HG02571 (cell line): ENCODE results near the gene GRAP.

Experiments used
- ATAC-seq: cut with Tn5 transposase; IDR thresholded peaks from one replicate; pipeline ENCODE4 v1.9.1; 2021; ENCODE audit warnings: mild to moderate bottlenecking, moderate library complexity; ENCODE audit not compliant: unreplicated experiment

The GRAP gene

GRCh38 chr17:18987230-18987610, 59.5 kb downstream of the GRAP start:
- no peak for ATAC-seq

GRCh38 chr17:18986541-18987229, 60.1 kb downstream of the GRAP start:
- no peak for ATAC-seq

GRCh38 chr17:18985475-18985874, 61.3 kb downstream of the GRAP start:
- no peak for ATAC-seq

GRCh38 chr17:18984273-18985114, 62.3 kb downstream of the GRAP start:
- no peak for ATAC-seq

GRCh38 chr17:18981642-18982424, 64.9 kb downstream of the GRAP start:
- no peak for ATAC-seq

GRCh38 chr17:18981335-18981641, 65.5 kb downstream of the GRAP start:
- no peak for ATAC-seq

GRCh38 chr17:18980682-18981334, 65.9 kb downstream of the GRAP start:
- ATAC-seq = no peak

- ATAC-seq = no peak
Observed at GRCh38 chr17:18978655-18979054, 68.1 kb downstream of the GRAP start.

GRCh38 chr17:18978050-18978449, 68.7 kb downstream of the GRAP start:
- no peak for ATAC-seq

GRCh38 chr17:18977646-18978045, 69.1 kb downstream of the GRAP start:
- no peak for ATAC-seq

- ATAC-seq = no peak
Observed at GRCh38 chr17:18977021-18977420, 69.7 kb downstream of the GRAP start.

- no peak for ATAC-seq
Observed at GRCh38 chr17:18976201-18976600, 70.6 kb downstream of the GRAP start.

GRCh38 chr17:18975597-18975996, 71.2 kb downstream of the GRAP start:
- ATAC-seq = no peak

GRCh38 chr17:18974407-18975149, 72.2 kb downstream of the GRAP start:
- ATAC-seq = no peak

- no peak for ATAC-seq
Observed at GRCh38 chr17:18971801-18972200, 75.0 kb downstream of the GRAP start.
